22Rv1 (cell line): Measurements from ENCODE around the gene PDHA1.

ENCODE experiments used
- H3K27ac ChIP-seq: fragments of 450-650 bp; 2 replicates; pipeline ENCODE4 v1.5.1; 2017
- ZFX ChIP-seq: fragments of 450-650 bp; IDR thresholded peaks from 2 replicates; pipeline ENCODE4 v1.6.1; 2017; ENCODE audit warnings: antibody characterized with exemption, borderline replicate concordance
- TF ChIP-seq, protein P1 (sequence below): fragments of 450-650 bp; IDR thresholded peaks from 2 replicates; pipeline ENCODE4 v1.5.1; 2017; ENCODE audit warnings: mild to moderate bottlenecking

PDHA1 gene

DNA sequence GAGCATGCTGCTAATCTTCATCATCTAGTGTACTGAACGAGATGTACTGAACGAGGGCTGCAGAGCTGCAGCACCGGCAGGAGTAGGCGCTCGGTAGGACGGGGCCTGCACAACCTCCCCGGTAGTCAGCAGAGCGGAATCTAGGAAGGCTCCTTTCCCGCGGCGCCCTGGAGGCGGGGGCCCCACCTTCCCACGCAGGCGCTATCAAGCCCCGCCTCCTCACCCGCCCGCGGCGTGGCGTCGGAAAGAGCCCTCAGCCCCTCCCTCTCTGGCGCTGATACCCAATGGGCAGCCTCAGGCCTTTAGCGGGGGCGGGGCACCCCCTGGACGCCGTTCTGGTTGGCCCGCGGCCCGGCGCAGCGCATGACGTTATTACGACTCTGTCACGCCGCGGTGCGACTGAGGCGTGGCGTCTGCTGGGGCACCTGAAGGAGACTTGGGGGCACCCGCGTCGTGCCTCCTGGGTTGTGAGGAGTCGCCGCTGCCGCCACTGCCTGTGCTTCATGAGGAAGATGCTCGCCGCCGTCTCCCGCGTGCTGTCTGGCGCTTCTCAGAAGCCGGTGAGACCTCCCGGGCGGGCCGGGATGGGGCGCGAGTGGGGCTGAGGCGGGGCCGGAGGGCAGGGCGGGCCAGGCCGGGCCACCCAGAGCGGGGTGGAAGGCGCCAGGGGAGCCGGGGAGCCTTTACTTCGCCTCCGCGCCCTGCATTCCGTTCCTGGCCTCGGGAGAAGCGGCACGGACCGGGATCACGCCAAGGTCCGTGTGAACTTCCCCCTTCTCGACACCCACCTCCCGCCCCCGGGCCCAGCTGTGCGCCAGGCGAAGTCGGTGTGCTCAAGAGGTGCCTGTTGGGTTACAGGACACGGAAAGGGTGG, at the start of gene PDHA1:
PDHA1 (plus strand) TSS at position 393 of the 874 bp plus-strand sequence; CDS start at position 504, 111 bp downstream.
- peak within 1 kb of the TSS; percentile 64 for H3K27ac ChIP-seq
- TF ChIP-seq, protein P1, sequence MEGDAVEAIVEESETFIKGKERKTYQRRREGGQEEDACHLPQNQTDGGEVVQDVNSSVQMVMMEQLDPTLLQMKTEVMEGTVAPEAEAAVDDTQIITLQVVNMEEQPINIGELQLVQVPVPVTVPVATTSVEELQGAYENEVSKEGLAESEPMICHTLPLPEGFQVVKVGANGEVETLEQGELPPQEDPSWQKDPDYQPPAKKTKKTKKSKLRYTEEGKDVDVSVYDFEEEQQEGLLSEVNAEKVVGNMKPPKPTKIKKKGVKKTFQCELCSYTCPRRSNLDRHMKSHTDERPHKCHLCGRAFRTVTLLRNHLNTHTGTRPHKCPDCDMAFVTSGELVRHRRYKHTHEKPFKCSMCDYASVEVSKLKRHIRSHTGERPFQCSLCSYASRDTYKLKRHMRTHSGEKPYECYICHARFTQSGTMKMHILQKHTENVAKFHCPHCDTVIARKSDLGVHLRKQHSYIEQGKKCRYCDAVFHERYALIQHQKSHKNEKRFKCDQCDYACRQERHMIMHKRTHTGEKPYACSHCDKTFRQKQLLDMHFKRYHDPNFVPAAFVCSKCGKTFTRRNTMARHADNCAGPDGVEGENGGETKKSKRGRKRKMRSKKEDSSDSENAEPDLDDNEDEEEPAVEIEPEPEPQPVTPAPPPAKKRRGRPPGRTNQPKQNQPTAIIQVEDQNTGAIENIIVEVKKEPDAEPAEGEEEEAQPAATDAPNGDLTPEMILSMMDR: no peak
- no peak for TF ChIP-seq ZFX

DNA sequence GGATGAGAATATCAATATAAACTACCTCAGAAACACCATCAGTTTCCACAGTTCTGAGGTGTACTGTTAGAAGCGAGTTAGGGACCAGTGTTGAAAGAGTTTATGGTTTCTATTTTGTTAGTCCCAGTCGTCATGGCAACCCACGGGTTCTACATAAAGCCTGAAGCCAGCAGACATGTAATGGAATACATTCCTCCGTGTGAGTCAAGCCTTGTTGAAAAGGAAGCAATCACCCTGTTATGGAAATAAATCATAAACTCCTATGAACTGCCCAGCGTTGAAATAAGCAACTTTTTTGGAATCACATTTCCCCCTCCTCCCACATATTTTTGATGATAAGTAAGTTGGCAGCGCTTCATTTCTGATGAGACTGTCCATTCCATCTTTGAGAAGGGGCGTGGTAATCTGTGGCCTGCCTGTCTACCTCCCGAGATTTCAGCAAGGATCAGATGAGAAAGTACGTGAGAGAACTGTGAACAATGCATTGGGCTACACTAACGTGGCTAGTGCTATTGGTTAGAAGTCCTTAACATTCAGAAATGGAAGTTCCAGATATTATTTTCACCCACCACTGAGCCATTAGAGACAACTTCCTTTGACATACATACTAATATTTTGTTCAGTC, 40.4 kb upstream of the PDHA1 start:
- no peak for TF ChIP-seq ZFX
- TF ChIP-seq, protein P1: no peak
- H3K27ac ChIP-seq: no peak overlapping the region

GRCh38 chrX:19326567-19326966, 17.2 kb upstream of the PDHA1 start:
- no peak for TF ChIP-seq ZFX
- TF ChIP-seq, protein P1: no peak

DNA sequence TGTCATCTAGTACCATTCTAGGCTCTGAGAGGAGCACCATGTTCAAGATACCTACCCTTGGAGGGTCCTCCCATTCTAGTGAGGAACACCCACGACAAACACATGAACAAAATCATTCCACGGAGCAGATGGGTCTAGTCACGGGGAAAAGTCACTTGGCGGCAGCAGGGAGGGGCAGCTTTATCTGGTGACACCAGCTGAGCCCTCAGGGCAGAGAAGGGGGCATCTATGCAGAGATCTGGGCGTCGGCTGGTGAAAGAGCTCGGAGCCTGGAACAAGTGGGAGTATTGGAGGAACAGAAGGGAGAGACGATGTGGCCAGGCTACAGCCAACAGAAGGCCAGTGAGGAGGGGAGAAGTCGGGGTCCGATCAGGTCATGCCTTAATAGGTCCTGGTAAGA, 11.9 kb upstream of the PDHA1 start:
- TF ChIP-seq, protein P1: no peak
- no peak for TF ChIP-seq ZFX

More at GRCh38 chrX:19326567-19326966, 17.2 kb upstream of the PDHA1 start:
- no peak overlapping the region for H3K27ac ChIP-seq

DNA sequence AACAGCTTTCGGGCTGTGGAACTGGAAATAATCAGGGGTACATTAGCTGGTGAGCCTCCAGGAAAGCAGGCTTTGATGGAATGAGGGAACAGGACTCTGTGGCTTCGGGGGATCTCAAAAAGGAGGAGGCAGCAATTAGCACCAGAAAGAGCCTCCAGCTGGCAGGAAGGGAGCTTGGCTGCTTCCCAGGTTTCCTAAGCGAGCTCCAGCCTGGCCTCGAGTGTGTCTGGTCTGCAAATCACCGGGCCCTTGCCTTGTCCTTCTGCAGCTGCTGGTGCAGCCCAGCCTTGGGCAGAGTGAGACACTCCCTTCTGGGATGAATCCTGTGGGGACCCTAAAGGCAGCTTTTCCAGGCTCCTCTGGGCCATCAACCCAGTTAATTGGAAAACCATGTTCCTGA, 10.7 kb upstream of the PDHA1 start:
- TF ChIP-seq, protein P1: no peak
- no peak for TF ChIP-seq ZFX
- H3K27ac ChIP-seq: no peak overlapping the region

More for the DNA sequence above, 11.9 kb upstream of the PDHA1 start:
- H3K27ac ChIP-seq: no peak overlapping the region

GRCh38 chrX:19334945-19335626, 8.6 kb upstream of the PDHA1 start:
- no peak overlapping the region for H3K27ac ChIP-seq
- TF ChIP-seq, protein P1: peak; percentile 43
- no peak for TF ChIP-seq ZFX
